Measurements from ENCODE around the gene ADGRF5. TPM values are rescaled to one million over a fixed set of nuclear protein-coding genes. Genes with fewer than 3 reads are reported as not detected.

The ADGRF5 gene
- total and polyA plus RNA-seq, 2 experiments from 2014 or later: not detected

GRCh38 chr6:46867411-46867810 is 54.3 kb downstream of the ADGRF5 start:
- no peaks in the 10 kb centered on the region for H3K36me3 ChIP-seq (ENCODE audit: insufficient read depth)
- no peak for DNase-seq (ENCODE audit: low spot score)
- no peak for ATAC-seq
- H3F3A ChIP-seq (replicated peaks; ENCODE audit: low read depth): no peaks in the 10 kb centered on the region
- no peaks in the 10 kb centered on the region for H3K27me3 ChIP-seq (ENCODE audit: insufficient read depth)
- Mint-ChIP-seq H3K9me3 (no peaks in the 10 kb centered on the region), H3K27ac (no peak overlapping the region), H3K27me3 (ENCODE audit: insufficient read depth, low read depth, poor library complexity) (peaks cover 3% of the 10 kb centered on the region), H3K36me3 (ENCODE audit: low read depth) (no peaks in the 10 kb centered on the region), H3K4me1 (peaks cover 22% of the 10 kb centered on the region), H3K4me3 (no peak overlapping the region)
- no peak overlapping the region for H2AFZ ChIP-seq
- TF ChIP-seq EZH2 (IDR thresholded peaks at IDR 0.05; ENCODE audit: low read depth, unreplicated experiment) (no peak), REST (IDR thresholded peaks at IDR 0.05; ENCODE audit: unreplicated experiment) (no peak), JUNB (IDR thresholded peaks at IDR 0.05; ENCODE audit: unreplicated experiment) (no peak), EZH2phosphoT487 (IDR thresholded peaks at IDR 0.05; ENCODE audit: unreplicated experiment) (no peak), NANOG (IDR thresholded peaks at IDR 0.05; ENCODE audit: borderline replicate concordance) (no peak), ZNF114 (CRISPR knock-in tag; IDR thresholded peaks at IDR 0.05) (no peak)
- TF ChIP-seq, protein P1, sequence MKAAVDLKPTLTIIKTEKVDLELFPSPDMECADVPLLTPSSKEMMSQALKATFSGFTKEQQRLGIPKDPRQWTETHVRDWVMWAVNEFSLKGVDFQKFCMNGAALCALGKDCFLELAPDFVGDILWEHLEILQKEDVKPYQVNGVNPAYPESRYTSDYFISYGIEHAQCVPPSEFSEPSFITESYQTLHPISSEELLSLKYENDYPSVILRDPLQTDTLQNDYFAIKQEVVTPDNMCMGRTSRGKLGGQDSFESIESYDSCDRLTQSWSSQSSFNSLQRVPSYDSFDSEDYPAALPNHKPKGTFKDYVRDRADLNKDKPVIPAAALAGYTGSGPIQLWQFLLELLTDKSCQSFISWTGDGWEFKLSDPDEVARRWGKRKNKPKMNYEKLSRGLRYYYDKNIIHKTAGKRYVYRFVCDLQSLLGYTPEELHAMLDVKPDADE (IDR thresholded peaks at IDR 0.05): no peak
- no peaks in the 10 kb centered on the region for H3K79me2 ChIP-seq (replicated peaks; ENCODE audit: insufficient read depth)
- H3K4me1 ChIP-seq (ENCODE audit: insufficient read depth): peaks cover 12% of the 10 kb centered on the region
- 0 out of 2 replicates have a peak, but pooled peaks cover 9% of the 10 kb centered on the region for H3K9me2 ChIP-seq (ENCODE audit: insufficient read depth)
- no peak overlapping the region for H3K4me2 ChIP-seq
- H3K27ac ChIP-seq (ENCODE audit: low read depth): no peak overlapping the region
- H3K4me3 ChIP-seq: no peak overlapping the region
- no peaks in the 10 kb centered on the region for H4K20me1 ChIP-seq (replicated peaks; ENCODE audit: insufficient read depth)

DNA sequence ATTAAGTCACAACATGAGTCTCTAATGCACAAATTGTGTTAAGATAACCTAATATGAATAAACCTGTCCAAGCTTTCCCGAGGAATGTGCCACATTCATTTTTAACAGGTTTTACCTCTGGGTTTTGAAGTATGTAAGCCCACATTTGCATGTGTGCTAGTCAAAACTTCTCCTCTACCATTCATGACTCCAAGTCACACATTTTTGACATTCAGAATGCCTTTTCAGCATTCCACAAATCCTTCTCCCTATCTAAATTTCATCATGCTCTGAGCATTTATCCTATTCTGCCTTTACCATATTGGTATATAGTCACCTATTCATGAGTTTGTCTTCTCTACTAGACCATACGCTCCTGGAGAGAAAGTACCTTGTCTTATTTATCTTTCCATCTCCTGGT is 56.5 kb downstream of the ADGRF5 start:
- Histone ChIP-seq H3K4me2 (0 out of 2 replicates have a peak overlapping the region, but pooled peaks have one; percentile 15), H3F3A (replicated peaks; ENCODE audit: low read depth) (no peaks in the 10 kb centered on the region), H3K27me3 (ENCODE audit: insufficient read depth) (no peaks in the 10 kb centered on the region), H4K20me1 (replicated peaks; ENCODE audit: insufficient read depth) (no peaks in the 10 kb centered on the region), H2AFZ (no peak overlapping the region), H3K27ac (ENCODE audit: low read depth) (no peak overlapping the region), H3K4me1 (ENCODE audit: insufficient read depth) (peaks cover 12% of the 10 kb centered on the region), H3K9me2 (ENCODE audit: insufficient read depth) (peaks cover 9% of the 10 kb centered on the region; the same call in 1 of the 2 replicates), H3K79me2 (replicated peaks; ENCODE audit: insufficient read depth) (no peaks in the 10 kb centered on the region), H3K36me3 (ENCODE audit: insufficient read depth) (no peaks in the 10 kb centered on the region), H3K4me3 (no peak overlapping the region)
- H3K9me3 Mint-ChIP-seq: no peaks in the 10 kb centered on the region
- no peak for DNase-seq (ENCODE audit: low spot score)
- H3K27me3 Mint-ChIP-seq (ENCODE audit: insufficient read depth, low read depth, poor library complexity): peaks cover 1% of the 10 kb centered on the region
- ATAC-seq: no peak
- no peaks in the 10 kb centered on the region for H3K36me3 Mint-ChIP-seq (ENCODE audit: low read depth)
- no peak overlapping the region for H3K4me3 Mint-ChIP-seq
- H3K27ac Mint-ChIP-seq: no peak overlapping the region
- H3K4me1 Mint-ChIP-seq: peaks cover 17% of the 10 kb centered on the region
- no peak for TF ChIP-seq REST (IDR thresholded peaks at IDR 0.05; ENCODE audit: unreplicated experiment)
- TF ChIP-seq STAT1 (IDR thresholded peaks at IDR 0.05; ENCODE audit: unreplicated experiment): no peak
- TF ChIP-seq EZH2 (IDR thresholded peaks at IDR 0.05; ENCODE audit: low read depth, unreplicated experiment): no peak
- TF ChIP-seq, protein P1 (IDR thresholded peaks at IDR 0.05): no peak

All from GM23338 (cell line).